ENCODE data around the gene RAPSN.

DNA sequence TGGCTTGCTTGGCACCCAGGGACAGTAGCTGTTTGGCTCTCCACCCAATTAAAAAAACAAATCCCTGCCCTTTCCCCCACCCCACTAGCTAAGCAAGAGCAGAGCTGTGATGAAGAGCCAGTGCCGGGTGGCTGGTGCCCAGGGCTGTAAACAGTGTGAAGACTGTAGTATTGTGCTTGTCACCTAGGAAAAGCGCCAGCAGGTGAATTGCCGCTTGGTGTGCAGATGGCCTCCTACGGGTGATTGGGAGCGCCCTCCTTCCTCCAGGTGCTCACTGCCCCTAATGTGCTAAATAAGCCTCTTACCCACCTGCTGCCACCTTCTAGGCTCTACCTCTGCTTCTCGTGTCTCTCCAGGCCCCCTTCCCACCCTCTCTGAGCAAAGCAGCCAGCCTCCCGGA is 18.4 kb upstream of the RAPSN start:
- TF ChIP-seq, protein P1, sequence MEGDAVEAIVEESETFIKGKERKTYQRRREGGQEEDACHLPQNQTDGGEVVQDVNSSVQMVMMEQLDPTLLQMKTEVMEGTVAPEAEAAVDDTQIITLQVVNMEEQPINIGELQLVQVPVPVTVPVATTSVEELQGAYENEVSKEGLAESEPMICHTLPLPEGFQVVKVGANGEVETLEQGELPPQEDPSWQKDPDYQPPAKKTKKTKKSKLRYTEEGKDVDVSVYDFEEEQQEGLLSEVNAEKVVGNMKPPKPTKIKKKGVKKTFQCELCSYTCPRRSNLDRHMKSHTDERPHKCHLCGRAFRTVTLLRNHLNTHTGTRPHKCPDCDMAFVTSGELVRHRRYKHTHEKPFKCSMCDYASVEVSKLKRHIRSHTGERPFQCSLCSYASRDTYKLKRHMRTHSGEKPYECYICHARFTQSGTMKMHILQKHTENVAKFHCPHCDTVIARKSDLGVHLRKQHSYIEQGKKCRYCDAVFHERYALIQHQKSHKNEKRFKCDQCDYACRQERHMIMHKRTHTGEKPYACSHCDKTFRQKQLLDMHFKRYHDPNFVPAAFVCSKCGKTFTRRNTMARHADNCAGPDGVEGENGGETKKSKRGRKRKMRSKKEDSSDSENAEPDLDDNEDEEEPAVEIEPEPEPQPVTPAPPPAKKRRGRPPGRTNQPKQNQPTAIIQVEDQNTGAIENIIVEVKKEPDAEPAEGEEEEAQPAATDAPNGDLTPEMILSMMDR (IDR thresholded peaks at IDR 0.05) = no peak
- no peak for TF ChIP-seq POLR2A (IDR thresholded peaks at IDR 0.05)
- TF ChIP-seq EP300 (IDR thresholded peaks at IDR 0.05; ENCODE audit: low read depth) = no peak
- TF ChIP-seq POLR2AphosphoS5 (IDR thresholded peaks at IDR 0.05) = no peak

All from transverse colon (tissue), 4 donors.